GM20000 (cell line): ENCODE measurements around the gene YPEL2.
A peak's percentile ranks its signal among the peaks of the same experiment; 100 is the strongest.

Experiments used
- DNase-seq: peaks from one replicate; pipeline ENCODE4 v3.0.0; 2012; ENCODE audit warnings: low spot score
- TF ChIP-seq, protein P1 (sequence below): IDR thresholded peaks from 2 replicates; pipeline ENCODE4 v1.5.1; 2012; ENCODE audit warnings: mild to moderate bottlenecking, control low read depth; ENCODE audit errors: extremely low read depth, missing control alignments

Gene YPEL2

DNA sequence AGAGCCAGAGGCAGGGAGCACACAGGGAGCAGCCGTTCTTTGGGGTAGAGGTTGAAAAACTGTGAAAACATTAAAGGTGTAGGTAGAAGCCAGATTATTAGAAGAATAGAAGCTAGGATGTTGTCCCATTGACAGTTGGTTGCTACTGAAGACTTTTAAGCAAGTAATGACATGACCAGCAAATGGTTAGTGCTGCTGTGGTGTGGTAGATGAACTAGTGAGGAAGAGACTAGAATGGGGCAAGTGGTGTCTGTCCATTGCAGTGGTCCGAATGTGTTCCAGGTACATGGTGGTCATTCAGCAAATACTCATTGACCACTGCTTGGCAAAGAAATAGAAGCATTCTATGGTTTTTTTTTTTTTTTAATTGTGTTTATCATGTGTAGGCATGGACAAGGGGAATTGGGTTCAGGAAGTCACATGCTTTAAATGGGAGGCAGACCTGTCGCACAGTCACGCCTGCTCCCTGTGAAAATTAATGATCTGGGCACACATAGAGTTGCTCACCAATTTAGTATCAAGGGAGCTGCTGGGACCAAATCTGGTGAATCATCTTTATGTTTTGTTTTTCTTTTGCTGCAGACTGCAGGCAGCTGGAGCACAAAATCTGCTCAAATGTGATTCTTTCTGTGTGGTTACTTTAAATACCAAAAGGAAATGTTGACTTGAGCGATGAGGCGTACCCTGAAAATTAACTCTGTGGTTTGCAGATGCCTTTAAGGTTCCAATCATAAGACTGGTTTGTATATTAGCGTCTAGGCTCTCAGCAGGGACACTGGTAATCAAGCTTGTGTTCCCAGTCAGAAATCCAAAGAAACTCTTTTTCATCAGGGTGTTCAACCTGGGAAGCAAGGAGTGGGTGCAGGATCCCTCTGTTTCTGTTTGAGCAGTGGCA lies 30.7 kb downstream of the YPEL2 start:
- DNase-seq = peak; percentile 42
- TF ChIP-seq, protein P1, sequence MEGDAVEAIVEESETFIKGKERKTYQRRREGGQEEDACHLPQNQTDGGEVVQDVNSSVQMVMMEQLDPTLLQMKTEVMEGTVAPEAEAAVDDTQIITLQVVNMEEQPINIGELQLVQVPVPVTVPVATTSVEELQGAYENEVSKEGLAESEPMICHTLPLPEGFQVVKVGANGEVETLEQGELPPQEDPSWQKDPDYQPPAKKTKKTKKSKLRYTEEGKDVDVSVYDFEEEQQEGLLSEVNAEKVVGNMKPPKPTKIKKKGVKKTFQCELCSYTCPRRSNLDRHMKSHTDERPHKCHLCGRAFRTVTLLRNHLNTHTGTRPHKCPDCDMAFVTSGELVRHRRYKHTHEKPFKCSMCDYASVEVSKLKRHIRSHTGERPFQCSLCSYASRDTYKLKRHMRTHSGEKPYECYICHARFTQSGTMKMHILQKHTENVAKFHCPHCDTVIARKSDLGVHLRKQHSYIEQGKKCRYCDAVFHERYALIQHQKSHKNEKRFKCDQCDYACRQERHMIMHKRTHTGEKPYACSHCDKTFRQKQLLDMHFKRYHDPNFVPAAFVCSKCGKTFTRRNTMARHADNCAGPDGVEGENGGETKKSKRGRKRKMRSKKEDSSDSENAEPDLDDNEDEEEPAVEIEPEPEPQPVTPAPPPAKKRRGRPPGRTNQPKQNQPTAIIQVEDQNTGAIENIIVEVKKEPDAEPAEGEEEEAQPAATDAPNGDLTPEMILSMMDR = no peak

DNA sequence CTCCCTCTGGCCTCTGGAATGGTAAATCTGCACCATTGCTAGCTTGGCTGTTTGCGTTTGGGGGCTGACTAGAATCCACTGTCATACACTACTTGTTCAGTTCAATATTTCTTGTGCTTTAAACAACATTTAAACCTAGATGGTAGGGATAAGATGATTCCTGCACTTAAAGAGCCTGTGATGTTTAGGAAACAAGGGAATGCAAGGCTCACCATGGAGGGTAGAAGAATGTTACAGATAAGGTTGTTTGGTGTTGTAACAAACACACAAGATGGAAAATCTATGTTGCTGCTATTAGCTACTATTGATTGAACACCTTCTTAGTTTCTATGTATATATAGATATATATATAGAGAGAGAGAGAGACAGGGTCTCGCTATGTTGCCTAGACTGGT lies 31.4 kb downstream of the YPEL2 start:
- DNase-seq = no peak
- TF ChIP-seq, protein P1 = no peak

DNA sequence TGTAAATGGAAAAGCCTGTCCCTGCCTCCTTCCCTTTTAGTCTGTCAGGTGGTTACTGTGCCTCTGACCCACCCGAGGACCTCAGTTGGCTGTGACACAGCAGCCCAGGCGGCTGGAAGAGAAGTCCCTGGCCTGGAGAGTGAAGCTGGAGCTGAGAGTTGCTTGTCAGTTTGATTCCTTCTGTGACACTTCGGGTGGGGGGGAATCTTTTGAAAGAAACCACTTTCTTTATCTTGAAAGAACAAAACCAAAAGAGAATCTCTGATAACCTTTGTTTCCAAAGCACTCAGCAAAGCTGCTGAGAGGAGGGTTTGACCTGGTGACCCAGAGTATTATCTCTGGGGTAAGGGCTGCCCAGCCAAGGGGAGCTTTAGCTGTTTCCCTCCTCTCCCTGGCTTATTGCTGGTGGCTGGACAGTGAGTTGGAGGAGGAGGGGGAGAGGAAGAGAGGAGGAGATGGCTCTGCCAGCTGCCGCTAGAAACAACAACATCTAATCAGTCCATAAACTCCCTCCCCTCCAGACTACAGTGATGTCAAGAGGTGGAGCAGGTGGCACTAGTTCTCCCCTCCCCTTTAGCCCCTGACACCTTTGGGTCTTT lies 34.0 kb downstream of the YPEL2 start:
- TF ChIP-seq, protein P1 = no peak
- DNase-seq = peak; percentile 41

DNA sequence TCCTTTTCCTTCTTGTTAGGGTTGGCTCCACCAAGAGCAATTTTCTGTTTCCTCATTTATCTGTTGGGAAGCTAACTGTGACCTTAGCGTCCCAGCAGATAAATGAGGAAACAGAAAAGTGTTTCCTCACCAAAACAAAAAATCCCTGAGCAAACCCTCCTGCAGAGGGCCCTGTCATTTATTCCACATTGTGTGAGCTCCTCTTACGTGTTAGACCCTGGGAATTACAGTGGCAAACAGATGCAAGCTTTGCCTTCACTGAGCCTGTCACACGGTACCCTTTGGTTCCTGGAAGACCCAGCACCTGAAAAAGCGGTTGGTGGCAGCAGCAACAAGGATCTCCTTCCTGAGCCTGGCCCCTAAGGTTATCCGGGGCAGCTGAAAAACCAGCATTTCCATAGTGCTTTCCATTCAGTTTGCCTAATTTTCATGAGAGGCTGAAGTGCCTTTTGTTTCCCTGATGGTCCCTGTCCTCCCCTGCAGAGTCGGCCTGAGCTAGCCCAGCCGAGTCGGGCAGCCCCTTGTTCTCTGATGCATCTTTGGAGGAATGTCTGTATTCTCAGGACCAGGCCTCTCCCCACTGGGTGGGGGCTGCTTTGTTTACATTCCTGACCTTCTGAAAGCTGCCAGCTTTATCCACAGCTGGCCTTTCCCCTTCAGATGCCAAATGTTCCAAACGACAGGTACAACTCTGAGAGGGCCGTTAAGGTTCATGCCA lies 34.7 kb downstream of the YPEL2 start:
- TF ChIP-seq, protein P1 = no peak

DNA sequence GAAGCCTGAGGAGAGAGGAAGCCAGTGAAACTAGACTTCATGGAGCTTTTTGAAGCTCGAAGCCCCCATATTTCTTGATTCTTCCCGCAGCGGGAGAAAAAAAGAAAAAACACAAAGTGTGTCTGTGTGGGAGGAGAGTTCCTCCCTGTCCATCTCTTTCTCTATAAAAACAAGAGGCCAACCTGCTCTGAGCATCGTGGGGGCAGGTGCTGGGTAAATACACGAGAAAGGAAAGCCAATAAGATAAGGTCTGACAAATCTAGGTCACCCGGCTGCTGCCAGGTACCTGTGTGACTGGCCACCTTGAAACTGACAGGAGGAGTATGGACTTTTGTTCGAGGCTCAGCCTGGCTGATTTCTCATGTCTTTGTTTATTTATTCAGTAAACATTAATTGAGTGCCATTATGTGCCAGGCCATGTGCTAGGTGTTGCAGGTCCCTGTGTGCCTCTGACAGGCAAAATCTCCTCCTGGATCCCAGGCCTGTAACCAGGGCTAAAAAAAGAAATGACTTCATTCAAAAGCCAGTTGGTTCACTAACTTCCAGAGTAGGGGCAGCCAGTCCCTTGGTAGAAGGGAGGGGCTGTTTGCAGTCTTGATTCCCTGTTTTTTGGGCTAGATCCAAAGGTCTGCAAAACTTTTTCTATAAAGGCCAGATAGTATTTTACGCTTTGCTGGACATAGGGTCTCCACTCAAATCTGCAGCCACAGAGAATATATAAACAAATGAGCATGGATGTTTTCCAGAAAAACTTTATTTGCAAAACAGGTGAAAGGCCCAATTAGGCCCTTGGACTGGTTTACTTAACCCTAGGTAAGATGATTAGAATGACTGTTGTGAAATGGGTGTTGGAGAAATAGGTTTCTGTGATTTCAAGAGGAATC lies 35.6 kb downstream of the YPEL2 start:
- no peak for DNase-seq
- TF ChIP-seq, protein P1 = no peak

More for the DNA sequence above, 34.7 kb downstream of the YPEL2 start:
- DNase-seq = no peak

DNA sequence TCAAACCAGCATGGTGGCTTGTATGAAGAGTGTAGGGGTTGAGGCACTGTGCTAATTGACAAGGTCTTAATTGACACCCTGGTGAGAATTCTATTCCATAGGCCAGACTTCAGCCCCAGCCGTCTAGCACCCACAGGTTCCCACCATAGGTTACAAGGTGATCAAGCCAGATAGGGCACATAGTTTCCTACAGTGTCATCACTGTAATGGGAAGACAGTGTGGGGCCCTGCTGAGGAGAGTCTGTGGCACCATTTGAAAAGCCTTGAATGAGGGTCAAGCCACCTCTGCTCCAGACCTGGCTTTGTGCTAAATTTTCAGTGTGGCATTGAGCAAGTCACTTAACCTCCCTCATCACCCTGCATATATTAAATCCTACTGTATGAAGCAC lies 36.2 kb downstream of the YPEL2 start:
- TF ChIP-seq, protein P1 = no peak
- DNase-seq = no peak
